Progenitor cell of endocrine pancreas (in vitro differentiated cells): ENCODE measurements around the gene PDIA2. TPM values are rescaled to one million over a fixed set of nuclear protein-coding genes. Genes with fewer than 3 reads are reported as not detected.
A peak's percentile ranks its signal among the peaks of the same experiment; 100 is the strongest.

Experiments
- DNase-seq: peaks from one replicate; pipeline ENCODE4 v3.0.0; 2021; ENCODE audit warnings: low spot score; ENCODE audit not compliant: unreplicated experiment
- H3K27ac Mint-ChIP-seq: 2 replicates; pipeline ENCODE4 v1.8.0; 2021; ENCODE audit warnings: mild to moderate bottlenecking, moderate library complexity, mixed read lengths
- H3K27me3 Mint-ChIP-seq: 2 replicates; pipeline ENCODE4 v1.8.0; 2021; ENCODE audit warnings: mixed read lengths
- H3K36me3 Mint-ChIP-seq: 2 replicates; pipeline ENCODE4 v1.8.0; 2022; ENCODE audit warnings: mixed read lengths; ENCODE audit not compliant: insufficient read depth
- H3K4me1 Mint-ChIP-seq: 2 replicates; pipeline ENCODE4 v1.8.0; 2021; ENCODE audit warnings: low read depth, mixed read lengths
- H3K4me3 Mint-ChIP-seq: 2 replicates; pipeline ENCODE4 v1.8.0; 2021; ENCODE audit warnings: low read depth, mild to moderate bottlenecking, moderate library complexity, mixed read lengths
- H3K9me3 Mint-ChIP-seq: 2 replicates; pipeline ENCODE4 v1.8.0; 2021; ENCODE audit warnings: low read depth, mixed read lengths
- total RNA-seq: library from RNA; stranded (reverse); gene quantifications from 2 replicates; pipeline ENCODE4 v1.2.1, GENCODE V29; 2021
- TF ChIP-seq, protein P1 (sequence below): fragments of 200-600 bp; sonication (generic); IDR thresholded peaks from one replicate; pipeline ENCODE4 v1.5.0; 2021; ENCODE audit warnings: antibody characterized with exemption, mild to moderate bottlenecking; ENCODE audit not compliant: unreplicated experiment

The PDIA2 gene
- total RNA-seq, 1 donor from 2014 or later = 3.8 TPM

DNA sequence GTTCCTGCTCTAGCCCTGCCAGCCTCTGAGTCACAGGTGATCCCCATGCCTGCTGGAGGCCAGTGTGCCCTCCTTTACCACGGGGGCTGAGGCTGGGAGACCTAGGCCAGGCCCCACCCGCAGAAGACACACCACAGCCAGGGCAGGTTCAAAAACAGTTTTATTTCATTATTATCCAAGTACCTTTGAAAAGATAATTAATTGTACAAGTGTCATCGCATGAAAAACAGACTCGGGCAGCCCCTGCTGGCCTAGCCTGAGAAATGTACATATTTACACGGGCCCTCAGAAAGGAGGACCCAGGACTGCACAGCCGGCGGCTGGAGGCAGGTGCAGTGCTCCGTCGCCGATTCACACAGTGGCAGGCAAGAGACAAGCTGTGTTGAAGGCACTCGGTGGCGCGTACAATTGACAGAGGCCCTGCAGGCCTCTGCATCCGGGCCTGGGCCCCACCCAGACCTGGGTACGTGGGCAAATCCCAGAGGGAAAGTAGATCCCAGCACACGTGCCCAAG, 4.4 kb downstream of the PDIA2 start:
- no peaks in the 10 kb centered on the region for H3K9me3 Mint-ChIP-seq
- H3K27me3 Mint-ChIP-seq = no peaks in the 10 kb centered on the region

DNA sequence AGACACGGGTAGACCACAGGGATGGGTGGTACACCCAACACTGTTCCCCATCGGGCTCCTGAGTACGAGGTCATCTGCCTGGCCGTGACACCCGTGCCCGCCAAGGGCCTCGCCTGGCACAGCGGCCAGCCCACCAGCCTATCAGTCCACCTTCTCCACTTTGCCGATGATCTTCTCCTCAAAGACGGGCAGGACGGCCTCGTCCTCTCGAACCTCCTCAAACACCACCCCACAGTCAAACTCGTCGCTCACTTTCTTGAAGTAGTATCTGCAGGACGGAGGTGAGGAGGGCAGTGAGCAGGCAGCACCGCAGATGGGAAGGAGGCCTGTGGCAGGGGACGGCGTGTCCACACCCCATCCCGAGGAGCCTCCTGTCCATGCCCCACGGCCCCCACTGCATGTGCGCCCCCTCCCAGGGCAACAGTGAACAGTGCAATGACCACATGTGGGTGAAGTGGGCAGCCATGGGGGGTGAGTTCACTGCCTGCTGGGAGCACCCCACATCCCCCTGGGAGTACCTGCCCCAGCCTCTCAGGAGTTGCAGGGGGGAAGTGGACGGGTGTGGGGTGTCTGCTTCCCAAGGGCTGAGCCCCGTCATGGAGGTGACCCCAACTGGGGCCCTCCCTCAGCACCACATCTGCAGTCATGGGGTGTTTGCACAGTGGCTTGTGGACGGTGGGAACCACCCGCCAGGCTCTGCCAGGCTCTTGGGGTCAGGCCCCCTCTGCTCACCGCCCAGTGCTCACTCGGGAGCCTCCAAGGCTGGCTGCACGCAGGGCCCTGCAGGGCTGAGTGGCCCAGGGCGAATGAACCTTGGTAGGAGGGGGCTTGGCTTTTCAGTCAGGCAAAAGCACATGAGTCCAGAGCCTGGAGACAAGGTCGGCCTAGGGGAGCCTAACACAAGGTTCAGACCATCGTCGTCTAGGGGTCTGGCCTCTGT, 5.3 kb downstream of the PDIA2 start:
- no peaks in the 10 kb centered on the region for H3K4me1 Mint-ChIP-seq
- H3K27ac Mint-ChIP-seq = peak overlapping the region; percentile 11
- no peaks in the 10 kb centered on the region for H3K27me3 Mint-ChIP-seq
- TF ChIP-seq, protein P1, sequence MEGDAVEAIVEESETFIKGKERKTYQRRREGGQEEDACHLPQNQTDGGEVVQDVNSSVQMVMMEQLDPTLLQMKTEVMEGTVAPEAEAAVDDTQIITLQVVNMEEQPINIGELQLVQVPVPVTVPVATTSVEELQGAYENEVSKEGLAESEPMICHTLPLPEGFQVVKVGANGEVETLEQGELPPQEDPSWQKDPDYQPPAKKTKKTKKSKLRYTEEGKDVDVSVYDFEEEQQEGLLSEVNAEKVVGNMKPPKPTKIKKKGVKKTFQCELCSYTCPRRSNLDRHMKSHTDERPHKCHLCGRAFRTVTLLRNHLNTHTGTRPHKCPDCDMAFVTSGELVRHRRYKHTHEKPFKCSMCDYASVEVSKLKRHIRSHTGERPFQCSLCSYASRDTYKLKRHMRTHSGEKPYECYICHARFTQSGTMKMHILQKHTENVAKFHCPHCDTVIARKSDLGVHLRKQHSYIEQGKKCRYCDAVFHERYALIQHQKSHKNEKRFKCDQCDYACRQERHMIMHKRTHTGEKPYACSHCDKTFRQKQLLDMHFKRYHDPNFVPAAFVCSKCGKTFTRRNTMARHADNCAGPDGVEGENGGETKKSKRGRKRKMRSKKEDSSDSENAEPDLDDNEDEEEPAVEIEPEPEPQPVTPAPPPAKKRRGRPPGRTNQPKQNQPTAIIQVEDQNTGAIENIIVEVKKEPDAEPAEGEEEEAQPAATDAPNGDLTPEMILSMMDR = no peak
- H3K4me3 Mint-ChIP-seq = no peak overlapping the region
- no peaks in the 10 kb centered on the region for H3K9me3 Mint-ChIP-seq
- peaks cover 19% of the 10 kb centered on the region for H3K36me3 Mint-ChIP-seq
- DNase-seq = no peak

More for the DNA sequence above, 4.4 kb downstream of the PDIA2 start:
- peaks cover 16% of the 10 kb centered on the region for H3K36me3 Mint-ChIP-seq
- DNase-seq = no peak
- TF ChIP-seq, protein P1 = peak; percentile 40
- H3K27ac Mint-ChIP-seq = no peak overlapping the region
- no peaks in the 10 kb centered on the region for H3K4me1 Mint-ChIP-seq
- no peak overlapping the region for H3K4me3 Mint-ChIP-seq

DNA sequence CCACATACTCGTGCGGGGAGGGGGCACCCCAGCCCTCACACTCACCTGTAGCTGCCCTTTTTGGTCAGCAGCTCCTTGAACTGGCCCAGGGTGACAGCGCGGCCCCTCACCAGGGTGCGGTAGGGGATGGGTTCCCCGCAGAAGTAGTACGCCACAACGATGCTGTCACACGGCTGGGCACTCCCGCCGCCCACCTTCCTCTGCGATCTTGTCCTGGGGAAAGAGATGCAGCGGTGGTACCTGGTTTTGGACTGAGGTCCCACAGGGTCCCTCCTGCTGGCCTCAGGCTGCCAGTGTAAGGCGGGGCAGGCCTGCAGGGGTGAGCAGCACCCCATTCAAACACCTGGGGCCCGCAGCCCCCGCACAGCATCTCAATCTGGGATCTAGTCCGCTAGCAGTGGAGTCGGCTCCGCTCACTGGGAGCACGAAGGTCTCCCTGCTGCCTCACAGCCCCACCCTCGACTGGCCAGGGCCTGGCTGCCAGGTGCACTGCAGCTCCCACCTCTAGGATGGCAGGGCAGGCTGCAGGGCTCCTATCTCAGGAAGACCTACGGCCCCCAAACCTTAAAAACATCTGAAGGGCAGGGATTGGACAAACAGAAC, 6.5 kb downstream of the PDIA2 start:
- peaks cover 21% of the 10 kb centered on the region for H3K36me3 Mint-ChIP-seq
- H3K4me1 Mint-ChIP-seq = no peaks in the 10 kb centered on the region
- H3K4me3 Mint-ChIP-seq = no peak overlapping the region
- DNase-seq = no peak
- no peak overlapping the region for H3K27ac Mint-ChIP-seq
- no peaks in the 10 kb centered on the region for H3K27me3 Mint-ChIP-seq
- H3K9me3 Mint-ChIP-seq = no peaks in the 10 kb centered on the region
- TF ChIP-seq, protein P1 = no peak

DNA sequence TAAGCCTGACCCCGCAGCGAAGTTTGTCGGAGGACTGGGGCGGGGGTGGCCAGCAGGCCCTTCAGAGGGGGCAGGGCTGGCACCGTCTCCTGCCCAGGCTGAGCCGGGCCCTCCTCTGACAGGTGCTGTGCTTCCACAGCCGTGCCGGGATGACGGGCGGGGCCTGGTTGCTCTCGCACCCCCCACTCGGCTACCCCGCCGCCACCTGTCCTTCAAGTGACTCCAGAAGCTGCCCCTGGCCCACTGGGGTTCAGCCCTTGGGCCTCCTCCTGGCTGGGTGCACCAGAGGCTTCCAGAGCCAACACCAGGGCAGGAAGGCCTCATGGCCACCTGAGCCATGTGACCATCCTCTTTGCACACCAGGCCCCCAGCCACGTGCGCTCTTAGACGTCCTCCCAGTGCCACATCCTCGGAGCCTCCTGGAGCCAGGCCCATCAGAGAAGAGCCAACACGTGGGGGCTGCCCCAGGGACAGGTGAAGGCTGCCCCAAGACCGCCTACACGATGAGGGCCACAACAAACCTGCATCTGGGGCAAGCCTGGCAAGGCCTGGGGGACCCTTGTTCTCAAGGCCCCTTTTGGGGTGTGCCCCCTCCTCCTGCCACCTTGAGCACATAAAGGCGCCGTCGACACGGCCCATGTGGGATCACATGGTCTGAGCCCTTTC, 7.2 kb downstream of the PDIA2 start:
- Mint-ChIP-seq H3K4me3 (no peak overlapping the region), H3K36me3 (peaks cover 19% of the 10 kb centered on the region), H3K27me3 (no peaks in the 10 kb centered on the region), H3K27ac (no peak overlapping the region), H3K9me3 (no peaks in the 10 kb centered on the region), H3K4me1 (no peaks in the 10 kb centered on the region)
- no peak for DNase-seq
- TF ChIP-seq, protein P1 = no peak

DNA sequence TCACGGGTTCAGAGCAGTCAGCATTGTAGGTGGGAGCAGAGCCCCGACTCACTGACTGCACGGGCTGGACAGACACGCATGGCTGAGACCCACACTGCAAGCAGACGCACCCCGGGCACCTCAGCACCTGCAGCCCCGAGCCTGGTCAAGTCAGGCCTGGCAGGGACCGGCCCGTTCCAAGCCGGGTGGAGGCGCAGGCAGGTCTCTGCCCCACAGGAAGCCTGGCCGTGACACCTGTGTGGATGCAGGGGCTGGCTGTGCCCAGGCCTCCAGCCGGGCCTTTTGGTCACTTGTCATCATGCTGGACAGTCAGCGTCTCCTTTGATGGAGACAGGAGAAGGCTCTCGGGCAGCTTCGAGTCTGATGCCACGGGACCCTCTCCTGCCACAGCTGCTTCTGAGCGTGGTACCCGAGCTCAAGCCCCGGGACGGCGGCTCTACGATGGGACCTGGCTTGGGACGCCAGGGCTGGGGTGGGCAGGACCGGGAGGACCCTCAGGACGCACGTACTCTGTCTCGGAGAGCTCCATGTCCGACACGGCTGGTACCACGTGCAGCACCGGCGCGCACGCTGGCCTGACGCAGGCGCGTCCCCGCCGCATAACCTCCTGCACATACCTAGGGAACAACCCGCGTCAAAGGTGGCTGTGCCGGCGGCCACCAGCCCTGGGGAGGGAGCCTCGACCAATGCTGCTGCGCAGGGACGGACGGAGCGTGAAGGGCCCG, 7.9 kb downstream of the PDIA2 start:
- DNase-seq = no peak
- TF ChIP-seq, protein P1 = no peak
- no peak overlapping the region for H3K4me3 Mint-ChIP-seq
- no peaks in the 10 kb centered on the region for H3K9me3 Mint-ChIP-seq
- peaks cover 16% of the 10 kb centered on the region for H3K36me3 Mint-ChIP-seq
- H3K27me3 Mint-ChIP-seq = no peaks in the 10 kb centered on the region
- no peak overlapping the region for H3K27ac Mint-ChIP-seq
- no peaks in the 10 kb centered on the region for H3K4me1 Mint-ChIP-seq
